NOMO-1 treated with DMSO at 0.1 percent for 48 hours (cell line): Measurements from ENCODE around the gene NAV2.
"Not testable (repeated sequence)": the region's sequence is repeated elsewhere in the genome, so short reads cannot be mapped to it uniquely, and the experiment has no call there.

Experiments used
- DNase-seq: peaks from one replicate; lab custom pipeline; 2025; ENCODE audit not compliant: unreplicated experiment; lab: John Stamatoyannopoulos, UW

The NAV2 gene

DNA sequence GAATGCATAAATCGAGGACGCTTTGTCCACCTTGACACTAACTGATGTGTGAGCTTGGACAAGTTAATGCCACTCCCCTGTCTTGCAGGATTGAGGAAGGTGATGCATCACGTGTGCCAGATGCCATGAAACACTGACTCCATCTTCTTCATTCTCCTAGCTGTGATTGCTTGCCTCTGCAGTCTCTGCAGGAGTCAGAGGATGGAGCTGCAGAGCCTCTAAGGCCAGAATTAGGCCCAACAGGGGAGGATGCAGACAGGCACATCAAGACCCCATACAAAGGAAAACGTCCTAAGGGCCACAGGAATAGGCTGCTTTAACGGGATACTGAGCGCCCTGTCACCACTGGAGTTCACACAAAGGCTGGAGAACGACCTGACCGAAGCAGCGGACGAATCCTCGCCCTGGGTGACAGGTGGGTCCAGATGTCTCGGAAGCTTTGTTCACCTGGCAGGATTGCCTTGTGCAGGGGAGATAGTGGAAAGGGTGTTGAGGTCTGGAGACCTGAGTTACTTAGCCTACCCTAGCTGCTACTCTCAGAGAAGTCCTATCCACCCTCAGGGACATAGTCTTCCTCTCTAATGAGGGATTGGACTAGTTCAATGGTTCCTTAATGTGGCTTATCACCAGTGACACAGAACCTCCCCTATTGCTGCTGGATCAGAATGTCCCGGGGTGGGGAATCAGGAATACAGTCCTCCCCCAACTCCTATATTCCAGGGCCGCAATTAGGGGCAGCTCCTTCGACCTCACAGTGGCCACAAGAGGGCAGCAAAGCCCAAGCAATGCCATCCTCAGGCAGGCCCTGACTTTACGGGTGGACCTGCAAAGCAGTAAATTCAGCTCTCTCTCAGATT, 415.3 kb downstream of the NAV2 start:
- peak; percentile 23 for DNase-seq

DNA sequence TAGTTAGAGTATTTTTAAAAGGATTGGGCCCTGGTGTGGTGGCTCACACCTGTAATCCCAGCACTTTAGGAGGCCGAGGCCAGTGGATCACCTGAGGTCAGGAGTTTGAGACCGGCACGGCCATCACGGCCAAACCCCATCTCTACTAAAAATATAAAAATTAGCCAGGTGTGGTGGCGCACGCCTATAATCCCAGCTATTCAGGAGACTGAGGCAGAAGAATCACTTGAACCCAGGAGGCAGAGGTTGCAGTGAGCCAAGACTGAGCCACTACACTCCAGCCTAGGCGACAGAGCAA, 415.8 kb downstream of the NAV2 start:
- DNase-seq = not testable (repeated sequence)

DNA sequence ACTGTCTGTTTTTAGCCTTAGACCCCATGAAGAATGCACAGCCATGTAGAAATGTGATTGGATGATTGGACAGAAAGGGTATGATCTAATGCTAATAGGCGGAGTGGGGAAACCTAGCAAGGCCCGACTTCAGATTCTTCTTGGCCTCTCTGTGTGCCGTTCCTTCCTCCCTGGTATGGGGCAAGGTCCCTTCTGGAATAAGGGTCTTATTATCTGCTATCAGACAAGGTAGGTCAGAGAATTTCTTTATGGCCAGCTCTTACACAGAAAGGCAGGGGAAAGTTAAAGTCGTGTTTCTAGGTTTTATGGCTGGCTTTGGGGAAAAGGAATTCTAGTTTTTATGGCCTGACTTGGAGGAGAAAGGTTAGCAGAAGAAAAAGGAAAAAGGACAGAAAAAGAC, 417.0 kb downstream of the NAV2 start:
- DNase-seq = no peak

DNA sequence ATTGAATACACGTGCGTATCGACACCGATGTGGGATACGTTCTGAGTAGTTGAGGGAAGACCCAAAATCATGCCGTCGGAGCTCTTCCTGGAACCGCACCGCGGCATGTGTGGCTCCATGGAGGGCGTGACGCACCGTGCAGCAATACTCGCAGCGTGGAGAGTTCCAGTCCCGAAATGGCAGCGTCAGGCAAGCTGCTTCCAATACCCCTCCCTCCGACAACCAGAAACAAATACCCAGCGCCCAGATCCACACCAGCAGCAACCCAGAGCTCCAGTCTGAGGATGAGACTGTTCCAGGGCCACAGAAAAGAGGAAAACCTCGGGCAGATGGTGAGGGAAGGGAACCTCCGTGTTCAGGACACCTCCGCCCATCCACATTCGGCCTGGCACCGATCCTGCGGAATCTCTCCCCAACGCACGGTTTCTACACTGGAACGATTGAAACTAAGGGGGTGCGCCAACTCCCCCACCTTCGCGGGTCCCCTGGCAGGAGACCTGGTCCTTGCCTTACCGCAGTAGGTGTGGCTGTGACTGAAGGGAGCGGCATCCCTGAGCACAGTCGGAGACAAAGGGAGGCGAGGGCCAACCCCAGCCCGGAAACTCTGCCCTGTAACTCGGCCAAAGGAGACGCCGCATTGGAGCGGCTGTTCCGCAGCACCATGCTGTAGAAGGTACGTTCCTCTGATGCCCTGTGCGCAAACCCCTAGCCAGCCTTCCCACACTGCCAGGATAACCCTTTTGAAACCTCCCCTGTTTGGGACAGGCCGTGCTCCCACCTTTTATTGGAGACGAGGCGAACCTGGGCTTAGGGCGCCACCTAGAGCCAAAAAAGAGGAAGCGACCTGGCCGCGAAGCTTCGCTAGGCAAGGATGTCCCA, 419.4 kb downstream of the NAV2 start:
- peak; percentile 45 for DNase-seq

DNA sequence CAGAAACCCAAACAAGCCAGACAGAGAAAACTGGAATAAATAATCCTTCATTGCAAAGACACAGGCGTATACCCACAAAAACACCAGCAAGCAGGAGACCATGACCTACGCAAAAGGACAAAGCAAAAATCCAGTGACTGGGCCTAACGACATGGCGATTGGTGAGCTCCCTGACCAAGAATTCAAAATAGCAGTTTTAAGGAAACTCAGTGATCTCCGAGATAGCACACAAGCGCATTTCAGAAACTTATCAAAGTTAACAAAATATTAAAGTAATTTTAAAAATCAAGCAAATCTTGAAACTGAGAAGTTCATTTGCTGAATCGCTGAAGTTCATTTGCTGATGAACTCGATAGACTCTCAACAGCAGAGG, 420.0 kb downstream of the NAV2 start:
- DNase-seq = no peak

DNA sequence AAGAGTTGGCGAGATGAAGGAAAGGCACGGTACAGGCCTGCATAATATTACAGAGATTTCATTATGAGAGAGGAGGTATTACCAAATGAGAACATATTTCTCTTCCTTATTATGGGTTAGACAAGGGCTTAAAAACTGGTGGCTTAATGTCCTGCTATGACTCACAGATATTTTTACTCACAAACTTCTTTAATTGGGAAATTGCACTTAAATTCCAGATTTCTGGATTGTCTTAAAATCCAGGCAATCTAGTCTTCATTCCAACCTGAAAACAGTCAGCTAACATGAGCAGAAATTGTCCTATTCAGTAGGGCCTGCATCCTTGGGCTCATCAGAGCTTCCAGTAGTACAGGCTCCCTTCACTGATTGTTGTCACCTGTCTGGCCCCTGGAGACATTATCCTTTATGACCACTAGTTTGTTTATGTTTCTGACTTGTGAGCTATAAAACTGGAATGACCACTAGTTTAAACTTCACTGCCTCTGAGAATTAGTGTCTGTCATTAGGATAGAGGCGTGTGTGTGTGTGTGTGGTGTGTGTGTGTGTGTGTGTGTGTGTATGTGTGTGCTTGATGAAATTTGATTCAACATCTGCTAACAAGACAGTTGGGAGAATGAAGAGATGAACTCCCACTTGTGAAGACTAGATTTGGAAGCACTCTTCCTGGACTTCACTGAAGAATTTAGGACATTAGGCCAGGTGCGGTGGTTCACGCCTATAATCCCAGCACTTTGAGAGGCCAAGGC, 422.5 kb downstream of the NAV2 start:
- no peak for DNase-seq

DNA sequence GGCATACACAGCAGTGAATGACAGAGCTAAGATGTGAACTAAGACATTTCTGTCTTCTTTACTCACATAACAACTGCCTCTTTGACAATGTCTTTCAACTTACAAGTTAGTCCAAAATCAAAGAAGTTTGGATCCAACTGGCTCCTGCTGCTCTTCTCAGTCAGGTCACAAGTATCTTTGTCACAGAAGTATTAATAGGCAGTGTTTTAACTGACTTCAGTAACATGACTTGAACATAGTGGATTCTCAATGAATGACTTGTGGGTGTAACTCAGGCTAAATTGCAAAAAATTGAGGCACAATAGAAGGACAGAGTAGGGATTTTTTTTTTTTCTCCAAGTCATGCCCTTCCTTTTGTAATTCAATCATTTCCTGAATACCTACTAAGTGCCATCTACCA, 425.0 kb downstream of the NAV2 start:
- DNase-seq = no peak

DNA sequence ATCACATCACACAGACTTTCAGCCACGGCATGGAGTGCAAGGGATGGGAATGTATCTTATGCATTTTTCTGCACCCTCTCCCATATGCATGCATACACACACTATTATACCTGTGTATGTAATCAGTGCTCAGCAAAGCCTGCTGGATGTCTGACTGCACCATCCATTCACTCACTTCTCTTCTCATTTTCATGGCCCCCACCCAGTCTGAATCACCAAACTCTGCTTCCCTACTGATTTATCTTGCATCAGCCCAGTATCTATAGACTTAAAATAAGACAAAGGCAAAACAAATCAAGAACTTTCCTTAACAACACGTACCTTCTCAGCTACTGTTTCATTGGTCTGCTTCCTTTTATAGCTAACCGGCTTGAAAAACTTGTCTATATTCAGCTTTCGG, 426.1 kb downstream of the NAV2 start:
- no peak for DNase-seq

DNA sequence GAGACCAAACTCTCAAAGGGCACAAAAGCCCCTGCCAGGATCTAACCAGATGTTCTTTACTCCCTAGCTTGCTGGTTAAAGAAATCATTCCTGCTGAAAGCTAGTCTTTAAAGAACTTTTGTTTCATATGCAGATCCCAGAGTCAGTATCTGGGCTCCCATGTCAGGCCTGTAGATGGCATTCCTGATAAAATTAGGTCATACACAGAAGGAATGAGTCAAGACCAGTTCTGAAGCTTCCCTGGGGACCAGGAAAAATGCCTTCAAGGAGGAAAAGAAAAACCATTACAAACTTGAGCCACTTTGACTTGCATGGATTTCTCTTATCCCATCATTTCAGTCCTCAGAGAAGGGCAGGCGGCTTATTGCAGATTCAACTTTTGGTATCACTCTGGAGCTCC, 441.7 kb downstream of the NAV2 start:
- no peak for DNase-seq

DNA sequence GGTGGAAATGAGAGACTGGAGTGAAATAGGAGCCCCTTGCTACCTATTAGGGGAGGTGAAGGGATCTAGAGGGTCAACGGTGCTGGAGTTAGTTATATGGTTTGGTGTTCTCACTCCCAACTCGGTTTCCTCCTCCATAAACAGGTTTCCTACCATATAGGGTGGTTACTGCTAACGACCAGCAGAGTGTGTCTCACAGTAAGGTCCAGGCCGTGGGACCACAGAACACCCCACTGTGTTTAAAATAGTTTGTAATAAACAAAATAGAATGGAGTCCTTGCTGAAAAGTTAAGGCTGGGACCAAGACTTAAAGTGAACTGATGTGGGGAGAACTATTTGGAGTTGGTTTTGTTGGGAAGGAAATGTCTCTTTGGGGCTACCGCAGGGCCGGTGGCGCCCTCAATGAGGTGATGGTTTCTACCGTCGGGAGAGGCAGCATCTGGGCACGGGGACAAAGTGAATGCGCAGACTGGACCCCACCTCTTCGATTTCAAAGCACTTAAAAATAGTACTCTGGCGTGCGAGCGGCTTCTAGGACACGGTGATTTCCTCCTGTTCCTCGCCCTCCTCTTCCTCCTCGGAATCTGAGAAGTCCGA, 443.1 kb downstream of the NAV2 start:
- no peak for DNase-seq

DNA sequence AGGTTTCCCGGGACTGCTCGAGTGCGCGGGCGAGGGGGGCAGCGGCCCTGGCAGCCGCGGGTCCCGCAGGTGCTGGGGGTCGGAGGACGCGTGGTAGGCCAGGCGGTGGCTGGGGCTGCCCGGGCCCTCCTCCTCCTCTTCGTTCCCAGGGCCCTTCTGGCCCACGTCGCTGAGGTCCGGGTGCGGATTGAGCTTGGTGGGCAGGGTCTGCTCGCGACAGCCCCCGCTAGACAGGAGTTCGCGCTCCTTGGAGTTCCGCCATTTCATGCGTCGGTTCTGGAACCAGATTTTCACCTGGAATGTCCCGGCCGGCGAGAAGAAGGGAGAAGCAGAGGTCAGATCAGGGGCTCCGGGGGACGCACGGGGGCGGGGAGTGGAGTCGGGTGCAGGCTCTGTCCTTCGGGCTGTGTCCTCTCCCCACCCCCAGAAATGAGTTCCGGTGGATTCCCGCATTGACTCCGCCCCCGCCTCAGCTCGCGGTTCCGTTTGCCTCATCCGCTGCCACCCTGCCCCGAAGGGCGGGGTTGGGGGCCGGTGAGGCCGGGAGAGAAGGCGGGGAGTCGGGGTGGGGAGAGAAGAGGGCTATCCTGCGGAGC, 443.7 kb downstream of the NAV2 start:
- no peak for DNase-seq

DNA sequence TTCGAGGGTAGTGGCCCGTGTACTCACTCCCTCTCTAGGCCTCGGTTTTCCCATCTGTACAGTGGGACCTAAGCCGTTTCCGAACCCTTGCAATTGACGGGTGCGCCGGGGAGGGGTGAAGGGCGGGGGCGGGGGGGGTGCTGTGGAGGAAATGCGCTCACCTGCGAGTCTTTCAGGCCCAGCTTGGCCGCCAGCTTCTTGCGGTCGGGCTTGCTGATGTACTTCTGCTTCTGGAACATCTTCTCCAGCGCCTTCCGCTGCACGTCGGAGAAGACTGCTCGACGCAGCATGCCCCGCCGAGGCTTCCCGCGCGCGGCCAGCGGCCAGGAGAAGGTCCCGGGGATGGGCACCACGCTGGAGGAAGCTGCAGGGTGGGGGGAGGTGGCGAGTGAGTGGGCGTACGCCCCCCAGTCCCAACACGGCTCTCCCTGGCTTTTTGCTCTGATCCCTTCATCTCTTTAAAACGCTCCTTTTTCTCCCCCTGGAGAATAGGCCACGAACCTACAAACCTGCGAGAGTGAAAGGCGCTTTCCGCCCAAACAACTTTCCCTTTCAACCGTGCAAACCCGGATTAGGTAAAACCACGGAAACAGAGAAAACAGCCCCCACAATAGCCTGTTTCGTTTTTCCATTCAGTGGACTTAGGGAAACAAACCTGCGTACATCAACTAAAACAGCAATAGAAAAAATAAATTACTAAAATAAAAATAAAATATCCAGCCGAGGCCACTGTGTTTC, 444.4 kb downstream of the NAV2 start:
- peak; percentile 37 for DNase-seq

DNA sequence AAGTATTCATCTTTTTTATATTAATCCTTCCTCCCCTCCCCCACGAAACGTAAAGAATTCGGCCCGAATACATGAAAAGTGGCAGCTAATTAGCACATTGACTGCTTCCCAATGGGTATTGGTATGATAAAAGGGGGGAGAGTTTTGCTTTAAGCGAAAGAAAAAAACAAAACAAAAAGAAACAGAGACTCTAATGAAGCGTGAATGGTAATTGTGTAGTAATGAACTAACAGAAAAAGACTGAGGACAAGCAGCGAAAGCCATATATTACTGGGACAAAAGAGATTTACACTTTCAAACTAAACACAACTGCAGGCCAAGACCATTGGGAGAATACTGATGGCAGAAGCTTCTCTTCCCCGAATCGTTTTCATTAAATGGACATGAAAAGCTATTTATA, 445.1 kb downstream of the NAV2 start:
- DNase-seq = no peak

DNA sequence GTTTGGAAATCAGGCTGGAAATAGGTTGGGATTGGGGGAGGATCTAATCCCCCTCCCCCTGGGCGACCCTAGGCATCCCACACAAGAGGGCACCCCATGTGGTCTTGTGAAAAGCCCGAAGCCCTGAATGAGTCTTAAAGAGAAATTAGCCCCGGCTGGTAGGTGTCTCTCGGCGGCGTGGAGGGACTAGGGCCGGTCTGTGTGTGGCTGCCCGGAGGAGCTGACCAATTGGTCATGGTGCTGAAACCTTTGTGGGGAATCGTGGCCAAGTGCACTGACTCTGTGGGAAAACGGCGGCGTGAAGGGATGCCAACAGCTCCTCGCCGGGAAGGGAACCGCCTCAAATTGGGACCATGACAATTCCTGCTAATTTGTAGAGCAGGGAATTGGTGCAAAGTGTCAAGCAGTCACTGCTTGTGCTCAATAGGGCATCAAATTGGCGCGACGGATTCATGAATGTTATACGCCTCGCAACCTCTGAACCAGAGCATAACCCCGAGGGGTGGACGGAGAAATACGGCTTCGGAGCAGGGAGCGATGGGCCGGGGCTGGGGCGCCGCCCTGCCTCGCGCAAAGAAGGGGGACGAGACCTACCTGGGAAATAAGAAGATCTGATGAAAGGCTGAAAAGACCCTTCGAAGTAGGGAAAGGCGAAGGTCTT, 446.1 kb downstream of the NAV2 start:
- peak; percentile 2 for DNase-seq

DNA sequence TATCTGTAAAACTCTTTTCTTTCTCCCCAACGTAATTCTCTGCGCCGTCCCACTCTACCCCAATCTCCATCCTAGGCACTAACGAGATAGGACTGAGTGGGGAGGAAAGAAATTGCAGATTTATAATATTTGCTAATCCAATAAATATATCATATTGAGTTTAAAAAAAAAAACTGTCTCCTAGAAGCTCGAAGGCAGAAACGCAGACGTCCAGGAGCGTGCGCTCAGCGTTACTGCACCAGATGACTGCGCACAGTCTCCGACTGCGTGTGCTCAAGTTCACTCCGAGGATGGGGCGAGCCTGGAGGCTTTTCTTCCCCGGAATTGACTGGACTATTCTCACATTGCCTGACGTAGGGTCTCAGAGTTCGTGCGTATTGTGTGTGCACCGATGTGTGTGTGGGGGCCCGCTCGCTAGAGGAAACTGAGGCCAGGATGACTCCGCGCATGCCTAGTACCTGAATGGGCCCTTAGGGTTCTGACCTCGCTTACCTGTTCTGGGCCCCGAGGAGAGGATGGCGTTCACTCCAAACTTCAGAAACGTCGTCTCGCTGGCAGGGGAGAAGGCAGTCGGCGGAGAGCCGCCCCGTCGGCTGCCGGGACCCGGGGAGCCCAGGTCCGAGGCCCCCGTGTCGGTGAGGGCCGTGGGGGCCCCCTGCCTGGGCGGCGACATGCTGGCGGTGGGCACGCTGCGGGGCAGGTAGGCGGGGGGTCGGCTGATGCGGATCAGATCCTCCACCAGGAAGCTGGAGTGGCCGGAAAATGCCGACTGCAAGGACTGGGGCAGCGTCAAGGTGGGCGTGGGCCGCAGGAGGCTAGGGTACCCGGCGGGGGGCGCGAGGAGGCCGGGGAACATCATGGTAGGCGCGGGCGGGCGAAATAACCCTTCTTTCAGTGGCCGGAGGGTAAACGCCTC, 447.1 kb downstream of the NAV2 start:
- DNase-seq = no peak

DNA sequence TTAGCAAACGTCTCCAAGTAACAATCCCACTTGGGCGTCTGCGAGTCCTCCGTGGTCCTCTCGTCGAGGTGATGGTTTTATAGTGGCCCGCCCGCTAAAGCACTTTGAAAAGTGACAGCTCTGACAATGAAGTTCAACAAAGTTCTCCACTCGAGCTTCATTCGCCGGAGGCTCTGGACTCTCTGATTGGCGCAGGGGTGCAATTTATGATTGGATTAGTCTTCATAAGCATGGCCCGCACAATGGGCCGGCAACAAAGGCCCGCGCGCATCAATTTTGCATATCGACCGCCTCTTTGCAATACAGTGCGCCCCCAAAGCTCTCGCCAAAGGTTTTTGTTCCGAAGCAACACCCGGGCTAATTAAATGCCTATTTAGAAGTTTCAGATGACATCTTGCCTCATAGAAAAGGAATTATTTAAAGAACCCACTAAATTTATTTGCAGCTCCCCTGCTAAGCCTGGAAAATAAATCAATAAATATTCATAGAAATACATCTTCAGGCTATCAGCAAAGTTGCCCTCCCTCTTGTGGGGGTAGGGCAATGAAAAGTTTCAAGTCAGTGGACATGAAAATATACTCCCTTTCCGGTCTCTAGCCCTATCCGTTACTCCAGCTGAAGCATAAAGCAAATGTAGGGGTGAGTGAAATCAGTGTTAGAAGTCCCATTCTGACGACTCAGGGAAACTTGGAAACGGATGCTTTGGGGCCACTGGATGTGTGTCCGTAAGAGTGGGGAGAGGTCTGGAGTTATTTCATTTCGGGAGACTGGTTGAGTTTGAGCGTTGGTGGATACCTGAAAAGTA, 448.0 kb downstream of the NAV2 start, which contains the start of gene DBX1:
TSS of gene DBX1 (minus strand) at position 51 of the 805 bp plus-strand sequence. CDS start 151 bp downstream, outside the sequence.
- DNase-seq = no peak

DNA sequence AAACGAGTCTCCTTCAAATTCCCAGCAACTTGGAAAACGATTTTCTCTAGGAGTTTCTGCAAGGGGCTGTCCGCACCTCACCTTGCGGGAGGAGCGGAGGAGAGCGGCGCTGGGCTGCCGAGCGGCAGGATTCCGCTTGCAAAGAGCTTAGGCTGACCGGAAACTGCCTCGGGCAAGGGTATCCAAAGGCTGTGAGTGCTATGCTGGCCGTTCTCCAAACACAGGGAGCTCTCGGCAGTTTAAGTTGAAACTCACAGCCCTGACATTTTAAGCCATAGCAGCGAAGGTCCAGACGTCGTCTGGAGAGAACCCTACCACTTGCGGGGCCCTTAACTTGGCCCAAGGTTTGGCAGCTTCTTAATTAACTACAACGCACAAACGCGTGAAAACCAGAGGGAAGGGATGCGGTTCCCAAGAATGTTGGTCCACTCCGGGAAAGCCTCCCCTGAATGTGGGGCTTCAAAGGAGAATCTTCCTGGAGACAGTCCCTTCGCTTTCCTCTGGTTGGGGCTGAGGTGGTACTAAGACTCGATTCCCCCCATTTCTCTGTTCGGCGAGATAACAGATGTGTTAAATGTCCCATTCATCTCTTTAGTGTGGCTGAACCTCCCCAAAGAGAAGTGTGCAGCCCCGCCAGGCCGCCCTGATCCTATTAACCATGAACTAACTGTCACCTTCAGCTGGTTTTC, 448.7 kb downstream of the NAV2 start:
- DNase-seq = no peak
